GM06990 (cell line): ENCODE measurements around the gene GATA5.

Experiments used
- DNase-seq: peaks from one replicate; pipeline ENCODE4 v3.0.0-alpha.2; 2011; ENCODE audit not compliant: insufficient read length; ENCODE audit errors: extremely low read depth
- H3K27me3 ChIP-seq: replicated peaks from 2 replicates; pipeline ENCODE4 v1.6.0; 2011; ENCODE audit warnings: low read length; ENCODE audit not compliant: control insufficient read depth, insufficient read depth
- H3K36me3 ChIP-seq: 2 replicates; pipeline ENCODE4 v1.5.1; 2011; ENCODE audit warnings: low read length; ENCODE audit not compliant: control insufficient read depth, insufficient read depth
- H3K4me3 ChIP-seq: replicated peaks from 2 replicates; pipeline ENCODE4 v1.5.1; 2011; ENCODE audit warnings: low read depth, mild to moderate bottlenecking, control low read depth, low read length
- TF ChIP-seq, protein P1 (sequence below): IDR thresholded peaks from 2 replicates; pipeline ENCODE4 v1.5.1; 2011; ENCODE audit warnings: low read length, control low read depth, mild to moderate bottlenecking, inconsistent platforms; ENCODE audit not compliant: insufficient read depth, poor library complexity, severe bottlenecking

The GATA5 gene

DNA sequence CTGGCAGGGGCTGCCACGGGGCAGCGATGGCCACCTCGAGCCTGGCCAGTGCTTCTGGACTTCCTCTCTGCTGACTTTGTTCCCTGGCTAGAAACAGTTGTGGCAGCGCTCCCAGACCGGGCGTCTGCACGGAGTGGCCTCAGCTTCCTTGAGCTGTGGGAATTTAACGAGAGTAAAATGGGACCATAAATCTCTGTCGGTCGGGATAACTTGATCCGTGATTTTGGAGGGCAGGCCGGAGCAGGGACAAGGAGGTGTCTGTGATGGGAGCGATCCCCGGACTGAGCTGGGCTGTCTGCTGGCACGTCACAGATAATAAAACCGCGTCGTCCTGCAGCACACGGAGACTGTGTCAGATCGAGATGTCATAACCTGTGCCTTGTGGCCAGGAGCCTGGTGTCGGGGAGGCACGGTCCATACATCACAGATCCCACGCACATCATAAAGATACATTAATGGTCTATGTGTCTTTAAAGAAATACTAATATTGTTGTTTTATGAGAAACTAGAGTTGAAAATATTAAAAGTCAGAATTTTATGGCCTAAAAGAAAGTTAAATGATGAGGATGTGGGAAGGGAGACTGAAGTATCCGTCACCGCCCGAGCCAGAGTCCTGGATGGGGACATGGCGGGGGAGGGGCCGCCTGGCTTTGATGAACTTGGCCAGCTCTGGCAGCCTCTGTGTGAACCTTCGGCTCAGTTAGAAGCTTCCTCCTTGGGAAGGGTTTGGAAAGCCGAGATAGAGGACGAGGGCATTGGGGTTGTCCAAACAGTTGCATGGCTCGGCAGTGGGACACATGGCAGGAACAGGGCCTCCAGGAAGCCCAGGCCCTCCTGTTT lies 41.9 kb downstream of the GATA5 start:
- TF ChIP-seq, protein P1, sequence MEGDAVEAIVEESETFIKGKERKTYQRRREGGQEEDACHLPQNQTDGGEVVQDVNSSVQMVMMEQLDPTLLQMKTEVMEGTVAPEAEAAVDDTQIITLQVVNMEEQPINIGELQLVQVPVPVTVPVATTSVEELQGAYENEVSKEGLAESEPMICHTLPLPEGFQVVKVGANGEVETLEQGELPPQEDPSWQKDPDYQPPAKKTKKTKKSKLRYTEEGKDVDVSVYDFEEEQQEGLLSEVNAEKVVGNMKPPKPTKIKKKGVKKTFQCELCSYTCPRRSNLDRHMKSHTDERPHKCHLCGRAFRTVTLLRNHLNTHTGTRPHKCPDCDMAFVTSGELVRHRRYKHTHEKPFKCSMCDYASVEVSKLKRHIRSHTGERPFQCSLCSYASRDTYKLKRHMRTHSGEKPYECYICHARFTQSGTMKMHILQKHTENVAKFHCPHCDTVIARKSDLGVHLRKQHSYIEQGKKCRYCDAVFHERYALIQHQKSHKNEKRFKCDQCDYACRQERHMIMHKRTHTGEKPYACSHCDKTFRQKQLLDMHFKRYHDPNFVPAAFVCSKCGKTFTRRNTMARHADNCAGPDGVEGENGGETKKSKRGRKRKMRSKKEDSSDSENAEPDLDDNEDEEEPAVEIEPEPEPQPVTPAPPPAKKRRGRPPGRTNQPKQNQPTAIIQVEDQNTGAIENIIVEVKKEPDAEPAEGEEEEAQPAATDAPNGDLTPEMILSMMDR: no peak
- DNase-seq: no peak
- Histone ChIP-seq H3K36me3 (no peaks in the 10 kb centered on the region), H3K4me3 (no peak overlapping the region), H3K27me3 (no peaks in the 10 kb centered on the region; the same call in none of the 2 replicates)

DNA sequence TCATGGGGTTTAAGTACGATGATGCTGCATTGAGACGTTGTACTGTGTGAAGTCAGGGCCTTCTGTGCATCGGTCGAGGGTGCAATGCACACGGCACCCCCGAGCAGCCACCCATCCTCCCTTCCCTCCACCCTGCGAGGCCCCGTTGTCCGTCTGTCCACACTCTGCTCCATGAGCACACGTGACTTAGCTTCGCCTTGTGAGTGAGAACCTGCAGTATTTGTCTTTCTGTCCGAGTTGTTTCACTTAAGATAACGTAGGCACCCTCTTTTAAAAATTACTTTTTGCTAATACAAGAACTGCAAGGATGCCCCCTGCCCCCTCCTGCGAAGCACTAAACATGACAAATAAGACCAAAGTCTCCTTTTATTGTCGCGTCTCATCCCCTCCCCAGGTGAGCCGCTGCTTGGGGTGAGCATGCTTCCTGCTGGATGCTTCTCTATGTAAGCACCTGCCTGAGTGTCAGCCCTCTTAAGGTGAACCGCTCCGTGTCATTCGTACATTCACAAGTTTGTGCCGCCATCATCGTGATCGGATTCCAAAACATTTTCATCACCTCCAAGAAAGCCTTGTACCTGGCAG lies 44.8 kb downstream of the GATA5 start:
- TF ChIP-seq, protein P1: no peak
- no peaks in the 10 kb centered on the region; the same call in none of the 2 replicates for H3K27me3 ChIP-seq
- no peak for DNase-seq

DNA sequence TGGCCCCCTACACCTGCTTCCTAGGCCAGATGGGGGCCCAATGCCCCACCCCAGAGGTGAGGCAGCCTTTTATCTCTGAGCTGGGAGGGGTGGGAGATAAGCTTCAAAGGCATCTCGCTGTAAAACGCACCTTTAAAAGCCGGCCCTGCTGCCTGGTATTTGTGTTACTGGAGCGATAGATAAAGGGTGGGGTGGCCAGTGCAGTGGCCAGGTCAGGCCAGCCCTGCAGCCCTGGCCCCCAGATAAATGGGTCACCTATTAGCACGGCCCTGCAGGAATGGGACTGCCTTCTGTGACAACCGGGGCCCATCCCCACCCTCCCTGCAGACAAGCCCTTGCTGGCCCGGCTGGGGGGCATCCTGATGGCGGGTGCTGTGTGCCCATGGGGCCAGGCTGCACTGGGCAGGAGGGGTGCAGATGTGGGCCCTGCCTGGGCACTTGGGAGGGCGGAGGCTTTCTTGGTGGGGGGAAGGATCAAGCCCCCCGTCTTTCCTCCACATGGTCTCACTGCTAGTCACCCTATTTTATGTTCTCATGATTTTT lies 45.4 kb downstream of the GATA5 start:
- TF ChIP-seq, protein P1: no peak
- no peak for DNase-seq
- no peak overlapping the region for H3K4me3 ChIP-seq
- H3K36me3 ChIP-seq: no peaks in the 10 kb centered on the region
- no peaks in the 10 kb centered on the region; the same call in none of the 2 replicates for H3K27me3 ChIP-seq

More for the DNA sequence above, 44.8 kb downstream of the GATA5 start:
- H3K4me3 ChIP-seq: no peak overlapping the region
- no peaks in the 10 kb centered on the region for H3K36me3 ChIP-seq

DNA sequence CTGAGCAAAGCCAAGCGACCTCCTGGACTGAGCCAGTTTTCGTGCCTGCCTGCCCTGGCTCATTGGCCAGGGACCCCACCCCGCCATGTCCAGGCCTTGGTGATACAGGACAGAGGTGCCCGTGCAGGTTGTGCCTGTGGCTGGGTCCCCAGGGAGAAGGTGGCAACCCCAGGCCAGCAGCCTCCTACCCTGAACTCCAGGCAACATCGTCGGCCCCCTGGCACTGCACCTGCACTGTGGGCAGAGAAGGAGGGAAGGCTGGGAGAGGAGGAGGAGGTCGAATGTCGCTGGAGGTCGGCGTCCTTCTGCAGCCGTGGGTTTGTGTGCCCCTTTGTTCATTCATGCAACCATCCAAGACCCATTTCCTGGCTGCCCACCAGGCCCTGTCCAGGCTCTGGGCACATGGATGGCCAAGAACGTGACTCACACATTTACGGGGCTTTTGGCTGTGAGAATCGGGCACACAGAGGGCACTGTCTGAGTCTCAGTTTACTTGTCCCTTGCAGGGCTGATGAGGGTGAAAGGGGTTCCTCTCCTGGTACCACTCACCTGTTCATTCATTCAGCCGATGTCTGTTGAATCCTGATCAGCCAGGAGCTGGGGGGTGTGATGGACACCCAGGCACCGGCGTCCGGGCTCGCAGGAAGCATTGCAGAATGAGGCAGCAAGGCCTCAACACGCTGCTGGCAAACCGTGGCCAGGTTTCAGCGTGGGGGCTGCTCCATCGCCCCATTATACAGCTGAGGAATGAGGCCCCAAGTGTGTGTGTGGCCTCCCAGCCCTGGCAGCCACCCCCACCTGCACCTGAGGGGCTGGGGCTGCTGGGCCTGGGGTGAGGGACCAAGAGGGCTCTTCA lies 46.1 kb downstream of the GATA5 start:
- Histone ChIP-seq H3K27me3 (no peaks in the 10 kb centered on the region; the same call in none of the 2 replicates), H3K4me3 (no peak overlapping the region), H3K36me3 (no peaks in the 10 kb centered on the region)
- TF ChIP-seq, protein P1: no peak
- no peak for DNase-seq

DNA sequence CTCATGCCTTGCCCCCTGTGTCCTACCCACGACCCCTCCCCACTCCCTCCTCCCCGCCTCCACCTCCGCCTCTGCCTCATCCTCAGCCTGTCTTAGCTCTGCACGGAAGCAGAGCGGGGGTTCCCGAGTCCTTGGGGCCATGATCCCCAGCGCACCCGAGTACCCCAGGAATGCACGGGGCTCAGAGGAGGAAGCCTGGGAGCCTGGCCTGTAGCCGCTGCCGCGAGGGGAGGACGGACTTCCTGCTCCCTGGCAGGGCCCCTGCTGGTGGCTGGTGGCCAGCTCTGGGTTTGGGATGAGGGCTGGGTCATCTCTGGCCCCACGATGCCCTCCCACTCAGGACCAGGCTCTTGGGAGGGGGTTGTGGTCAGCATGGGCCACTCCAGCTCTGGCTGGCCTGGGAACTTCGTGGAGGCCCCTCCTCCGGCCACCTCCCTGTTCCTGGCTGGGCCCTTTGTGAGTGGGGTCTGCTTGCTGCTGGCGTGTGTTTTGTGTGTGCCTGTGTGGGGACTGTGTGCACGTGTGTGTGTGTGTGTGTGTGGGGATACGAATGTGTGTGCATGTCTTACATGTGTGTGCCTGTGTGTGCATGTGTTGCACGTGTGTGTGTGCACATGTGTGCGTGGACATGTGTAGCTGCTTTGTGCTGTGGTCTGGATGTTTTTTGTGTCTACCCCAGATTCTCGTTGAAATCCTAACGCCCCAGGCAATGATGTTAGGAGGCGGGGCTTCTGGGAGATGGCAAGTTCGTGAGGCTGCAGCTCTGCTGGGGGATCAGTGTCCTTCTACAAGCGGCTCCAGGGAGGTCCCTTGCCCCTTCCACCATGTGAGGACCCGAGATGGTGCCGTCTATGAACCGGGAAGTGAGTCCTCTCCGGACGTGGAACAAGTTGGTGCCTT lies 47.1 kb downstream of the GATA5 start:
- no peak for DNase-seq
- TF ChIP-seq, protein P1: no peak
- Histone ChIP-seq H3K36me3 (no peaks in the 10 kb centered on the region), H3K27me3 (no peaks in the 10 kb centered on the region; the same call in 1 of the 2 replicates), H3K4me3 (no peak overlapping the region)
